ENCODE results near the gene SLC9A8.
"Not testable (repeated sequence)": the region's sequence is repeated elsewhere in the genome, so short reads cannot be mapped to it uniquely, and the experiment has no call there.

DNA sequence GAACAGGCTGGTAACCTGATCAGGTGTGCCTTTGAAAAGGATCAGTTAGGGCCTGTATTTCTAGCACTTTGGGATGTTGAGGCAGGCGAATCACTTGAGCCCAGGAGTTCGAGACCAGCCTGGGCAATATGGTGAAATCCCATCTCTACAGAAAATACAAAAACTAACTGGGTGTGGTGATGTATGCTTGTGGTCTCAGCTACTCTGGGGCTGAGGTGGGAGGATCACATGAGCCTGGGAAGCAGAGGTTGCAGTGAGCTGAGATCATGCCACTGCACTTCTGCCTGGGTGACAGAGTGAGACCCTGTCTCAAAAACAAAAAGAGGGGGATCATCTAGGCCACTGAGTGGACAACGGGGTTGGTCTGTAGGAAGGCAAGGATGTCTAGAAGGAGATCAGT is 48.6 kb downstream of the SLC9A8 start:
- TF ChIP-seq PRDM1 (tag by site-specific recombination; IDR thresholded peaks at IDR 0.05); MYNN (tag by site-specific recombination; IDR thresholded peaks at IDR 0.05; ENCODE audit: borderline replicate concordance); ZNF629 (tag by site-specific recombination; IDR thresholded peaks at IDR 0.05); SCRT2 (tag by site-specific recombination; IDR thresholded peaks at IDR 0.05): not testable (repeated sequence)
- TF ChIP-seq, protein P1, sequence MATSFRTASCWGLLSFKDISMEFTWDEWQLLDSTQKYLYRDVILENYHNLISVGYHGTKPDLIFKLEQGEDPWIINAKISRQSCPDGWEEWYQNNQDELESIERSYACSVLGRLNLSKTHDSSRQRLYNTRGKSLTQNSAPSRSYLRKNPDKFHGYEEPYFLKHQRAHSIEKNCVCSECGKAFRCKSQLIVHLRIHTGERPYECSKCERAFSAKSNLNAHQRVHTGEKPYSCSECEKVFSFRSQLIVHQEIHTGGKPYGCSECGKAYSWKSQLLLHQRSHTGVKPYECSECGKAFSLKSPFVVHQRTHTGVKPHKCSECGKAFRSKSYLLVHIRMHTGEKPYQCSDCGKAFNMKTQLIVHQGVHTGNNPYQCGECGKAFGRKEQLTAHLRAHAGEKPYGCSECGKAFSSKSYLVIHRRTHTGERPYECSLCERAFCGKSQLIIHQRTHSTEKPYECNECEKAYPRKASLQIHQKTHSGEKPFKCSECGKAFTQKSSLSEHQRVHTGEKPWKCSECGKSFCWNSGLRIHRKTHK (tag by site-specific recombination; IDR thresholded peaks at IDR 0.05), result not testable (repeated sequence)
- TF ChIP-seq, protein P2, sequence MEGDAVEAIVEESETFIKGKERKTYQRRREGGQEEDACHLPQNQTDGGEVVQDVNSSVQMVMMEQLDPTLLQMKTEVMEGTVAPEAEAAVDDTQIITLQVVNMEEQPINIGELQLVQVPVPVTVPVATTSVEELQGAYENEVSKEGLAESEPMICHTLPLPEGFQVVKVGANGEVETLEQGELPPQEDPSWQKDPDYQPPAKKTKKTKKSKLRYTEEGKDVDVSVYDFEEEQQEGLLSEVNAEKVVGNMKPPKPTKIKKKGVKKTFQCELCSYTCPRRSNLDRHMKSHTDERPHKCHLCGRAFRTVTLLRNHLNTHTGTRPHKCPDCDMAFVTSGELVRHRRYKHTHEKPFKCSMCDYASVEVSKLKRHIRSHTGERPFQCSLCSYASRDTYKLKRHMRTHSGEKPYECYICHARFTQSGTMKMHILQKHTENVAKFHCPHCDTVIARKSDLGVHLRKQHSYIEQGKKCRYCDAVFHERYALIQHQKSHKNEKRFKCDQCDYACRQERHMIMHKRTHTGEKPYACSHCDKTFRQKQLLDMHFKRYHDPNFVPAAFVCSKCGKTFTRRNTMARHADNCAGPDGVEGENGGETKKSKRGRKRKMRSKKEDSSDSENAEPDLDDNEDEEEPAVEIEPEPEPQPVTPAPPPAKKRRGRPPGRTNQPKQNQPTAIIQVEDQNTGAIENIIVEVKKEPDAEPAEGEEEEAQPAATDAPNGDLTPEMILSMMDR (tag by site-specific recombination; IDR thresholded peaks at IDR 0.05), result not testable (repeated sequence)
- TF ChIP-seq, protein P3, sequence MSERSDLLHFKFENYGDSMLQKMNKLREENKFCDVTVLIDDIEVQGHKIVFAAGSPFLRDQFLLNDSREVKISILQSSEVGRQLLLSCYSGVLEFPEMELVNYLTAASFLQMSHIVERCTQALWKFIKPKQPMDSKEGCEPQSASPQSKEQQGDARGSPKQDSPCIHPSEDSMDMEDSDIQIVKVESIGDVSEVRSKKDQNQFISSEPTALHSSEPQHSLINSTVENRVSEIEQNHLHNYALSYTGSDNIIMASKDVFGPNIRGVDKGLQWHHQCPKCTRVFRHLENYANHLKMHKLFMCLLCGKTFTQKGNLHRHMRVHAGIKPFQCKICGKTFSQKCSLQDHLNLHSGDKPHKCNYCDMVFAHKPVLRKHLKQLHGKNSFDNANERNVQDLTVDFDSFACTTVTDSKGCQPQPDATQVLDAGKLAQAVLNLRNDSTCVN (tag by site-specific recombination; optimal IDR thresholded peaks at IDR 0.05), result not testable (repeated sequence)

Measured in HEK293 (cell line).